Neural cell (in vitro differentiated cells): ENCODE measurements around the gene GLT1D1. TPM values are rescaled to one million over a fixed set of nuclear protein-coding genes. Genes with fewer than 3 reads are reported as not detected.

Source experiments
- H2AFZ ChIP-seq: fragments of 200-600, 300-800 bp; sonication (generic), shearing (Covaris generic); 2 replicates; pipeline ENCODE4 v1.6.0; 2014; ENCODE audit warnings: low read depth, mild to moderate bottlenecking, antibody characterized with exemption, low read length, moderate library complexity
- H3F3A ChIP-seq: fragments of 200-600 bp; shearing (Covaris generic); 2 replicates; pipeline ENCODE4 v1.6.1; 2016; ENCODE audit warnings: mild to moderate bottlenecking, moderate library complexity, mixed read lengths, antibody characterized with exemption, low read length; ENCODE audit not compliant: insufficient read depth, poor library complexity, severe bottlenecking
- H3K27ac ChIP-seq: fragments of 200-600, 300-800 bp; sonication (generic), shearing (Covaris generic); 2 replicates; pipeline ENCODE4 v1.5.1; 2014; ENCODE audit warnings: mild to moderate bottlenecking, low read length, moderate library complexity
- H3K27me3 ChIP-seq: fragments of 300-800, 200-600 bp; sonication (generic), shearing (Covaris generic); 2 replicates; pipeline ENCODE4 v1.6.0; 2014; ENCODE audit warnings: mild to moderate bottlenecking, low read depth, low read length, moderate library complexity; ENCODE audit not compliant: insufficient read depth
- H3K36me3 ChIP-seq: fragments of 300-800, 200-600 bp; sonication (generic), shearing (Covaris generic); 2 replicates; pipeline ENCODE4 v1.5.1; 2014; ENCODE audit warnings: mild to moderate bottlenecking, antibody characterized with exemption, low read length, moderate library complexity; ENCODE audit not compliant: insufficient read depth
- H3K4me2 ChIP-seq: fragments of 300-800, 200-600 bp; sonication (generic), shearing (Covaris generic); 2 replicates; pipeline ENCODE4 v1.6.0; 2014; ENCODE audit warnings: mild to moderate bottlenecking, low read length
- H3K4me3 ChIP-seq: fragments of 300-800, 200-600 bp; sonication (generic), shearing (Covaris generic); 2 replicates; pipeline ENCODE4 v1.5.1; 2014; ENCODE audit warnings: mild to moderate bottlenecking, low read length, moderate library complexity
- H3K79me2 ChIP-seq: fragments of 200-600 bp; shearing (Covaris generic); replicated peaks from 2 replicates; pipeline ENCODE4 v1.6.0; 2014; ENCODE audit warnings: mild to moderate bottlenecking, low read length, moderate library complexity; ENCODE audit not compliant: insufficient read depth
- H3K9ac ChIP-seq: fragments of 300-800, 200-600 bp; sonication (generic), shearing (Covaris generic); 2 replicates; pipeline ENCODE4 v1.6.1; 2016; ENCODE audit warnings: mild to moderate bottlenecking, low read length, mixed read lengths
- H3K9me2 ChIP-seq: fragments of 200-600 bp; shearing (Covaris generic); 2 replicates; pipeline ENCODE4 v1.6.1; 2016; ENCODE audit warnings: mild to moderate bottlenecking, low read length, mixed read lengths; ENCODE audit not compliant: insufficient read depth
- H3K9me3 ChIP-seq: fragments of 200-600, 300-800 bp; sonication (generic), shearing (Covaris generic); 2 replicates; pipeline ENCODE4 v1.6.1; 2016; ENCODE audit warnings: mild to moderate bottlenecking, mixed run types, low read length, moderate library complexity, mixed read lengths
- H4K20me1 ChIP-seq: fragments of 200-600 bp; shearing (Covaris generic); 2 replicates; pipeline ENCODE4 v1.6.1; 2016; ENCODE audit warnings: mild to moderate bottlenecking, mixed run types; ENCODE audit not compliant: insufficient read depth
- CTCF ChIP-seq: fragments of 450-650 bp; IDR thresholded peaks from 2 replicates; pipeline ENCODE4 v1.5.1; 2014; ENCODE audit warnings: antibody characterized with exemption, mild to moderate bottlenecking, moderate library complexity; ENCODE audit not compliant: poor library complexity, severe bottlenecking
- EP300 ChIP-seq: fragments of 450-650 bp; conservative IDR thresholded peaks from 2 replicates; pipeline ENCODE4 v1.6.1; 2014; ENCODE audit warnings: antibody characterized with exemption, mild to moderate bottlenecking, moderate library complexity; ENCODE audit not compliant: poor library complexity, severe bottlenecking
- EZH2 ChIP-seq: fragments of 200-600, 300-800 bp; shearing (Covaris generic), sonication (generic); IDR thresholded peaks from 2 replicates; pipeline ENCODE4 v1.6.1; 2014; ENCODE audit warnings: antibody characterized with exemption, low read length, borderline replicate concordance, mild to moderate bottlenecking; ENCODE audit not compliant: insufficient read depth, poor library complexity, severe bottlenecking
- MXI1 ChIP-seq: fragments of 450-650 bp; conservative IDR thresholded peaks from 2 replicates; pipeline ENCODE4 v1.6.1; 2014; ENCODE audit warnings: antibody characterized with exemption, mild to moderate bottlenecking; ENCODE audit not compliant: poor library complexity, severe bottlenecking
- POLR2AphosphoS5 ChIP-seq: IDR thresholded peaks from 2 replicates; pipeline ENCODE4 v1.6.1; 2012
- RAD21 ChIP-seq: fragments of 450-650 bp; conservative IDR thresholded peaks from 2 replicates; pipeline ENCODE4 v1.6.1; 2014; ENCODE audit warnings: antibody characterized with exemption, mild to moderate bottlenecking, moderate library complexity
- REST ChIP-seq: IDR thresholded peaks from 2 replicates; pipeline ENCODE4 v1.6.1; 2012; ENCODE audit warnings: borderline replicate concordance
- SMC3 ChIP-seq: fragments of 450-650 bp; conservative IDR thresholded peaks from 2 replicates; pipeline ENCODE4 v1.6.1; 2014; ENCODE audit warnings: antibody characterized with exemption, mild to moderate bottlenecking, moderate library complexity; ENCODE audit not compliant: poor library complexity
- TAF1 ChIP-seq: IDR thresholded peaks from 2 replicates; pipeline ENCODE4 v1.6.1; 2012; ENCODE audit warnings: low read depth
- polyA plus RNA-seq: library from polyadenylated mRNA; depleted of rRNA; stranded (reverse); fragments of >200 nt; gene quantifications from 2 replicates; pipeline ENCODE4 v1.2.3, GENCODE V29; 2014

GLT1D1 gene
- polyA plus RNA-seq, 1 donor from 2014 or later: 3.9 TPM

GRCh38 chr12:128983371-128983770 is 130.1 kb downstream of the GLT1D1 start:
- no peaks in the 10 kb centered on the region for H3K27me3 ChIP-seq
- no peak overlapping the region for H3K9ac ChIP-seq
- no peak for TF ChIP-seq EZH2
- TF ChIP-seq POLR2AphosphoS5: no peak
- no peak for TF ChIP-seq MXI1
- no peak for TF ChIP-seq REST
- TF ChIP-seq CTCF: no peak
- TF ChIP-seq RAD21: no peak
- no peak for TF ChIP-seq SMC3
- TF ChIP-seq EP300: no peak
- no peak for TF ChIP-seq TAF1
- no peaks in the 10 kb centered on the region for H3K9me3 ChIP-seq
- no peaks in the 10 kb centered on the region for H3K79me2 ChIP-seq
- no peaks in the 10 kb centered on the region for H3K9me2 ChIP-seq
- H3K36me3 ChIP-seq: no peaks in the 10 kb centered on the region
- H4K20me1 ChIP-seq: no peaks in the 10 kb centered on the region
- no peaks in the 10 kb centered on the region for H3F3A ChIP-seq
- H3K4me3 ChIP-seq: no peak overlapping the region
- H3K4me2 ChIP-seq: no peak overlapping the region
- H3K27ac ChIP-seq: no peak overlapping the region
- no peak overlapping the region for H2AFZ ChIP-seq

- Histone ChIP-seq H3K36me3 (no peaks in the 10 kb centered on the region), H2AFZ (no peak overlapping the region), H3K79me2 (no peaks in the 10 kb centered on the region), H3K9me3 (peaks cover 7% of the 10 kb centered on the region), H3K4me2 (no peak overlapping the region), H4K20me1 (no peaks in the 10 kb centered on the region), H3K27ac (no peak overlapping the region), H3K27me3 (no peaks in the 10 kb centered on the region), H3K4me3 (no peak overlapping the region), H3F3A (no peaks in the 10 kb centered on the region), H3K9me2 (no peaks in the 10 kb centered on the region), H3K9ac (no peak overlapping the region)
- TF ChIP-seq SMC3 (no peak), EZH2 (no peak), POLR2AphosphoS5 (no peak), REST (no peak), TAF1 (no peak)
Measured at GRCh38 chr12:128986957-128987356, 133.7 kb downstream of the GLT1D1 start.
